Caco-2 (cell line): Measurements from ENCODE around the gene HAUS5. TPM values are rescaled to one million over a fixed set of nuclear protein-coding genes. Genes with fewer than 3 reads are reported as not detected.

Source experiments
- BruUV-seq: library from RNA; stranded (reverse); fragments of 400-500 nt; replicated peaks from 2 replicates; lab custom pipeline; 2021; lab: Mats Ljungman, UMichigan
- CTCF ChIA-PET: fragments of 300-600 bp; sonication (Branson Sonifier 250); formaldehyde crosslinking; loops from one replicate; lab custom pipeline; 2022; ENCODE audit warnings: antibody characterized with exemption; lab: Charles Lee
- POLR2A ChIA-PET: fragments of 300-600 bp; sonication (Branson Sonifier 250); formaldehyde crosslinking; loops from one replicate; lab custom pipeline; 2022; ENCODE audit warnings: antibody characterized with exemption; lab: Charles Lee
- DNase-seq, 2 experiments: peaks; one replicate each; pipeline versions ENCODE4 v3.0.0 to v3.0.0-alpha.2; 2020 to 2022
- H3K27me3 ChIP-seq: replicated peaks from 2 replicates; pipeline ENCODE4 v1.6.0; 2011; ENCODE audit warnings: low read length; ENCODE audit not compliant: control insufficient read depth, insufficient read depth
- H3K36me3 ChIP-seq: 2 replicates; pipeline ENCODE4 v1.5.1; 2011; ENCODE audit warnings: low read length; ENCODE audit not compliant: control insufficient read depth, insufficient read depth
- H3K4me1 ChIP-seq: fragments of 250-450 bp; sonication (Bioruptor Pico); 2 replicates; pipeline ENCODE4 v1.5.1; 2020; ENCODE audit warnings: mild to moderate bottlenecking
- H3K4me3 ChIP-seq: 2 replicates; pipeline ENCODE4 v1.5.1; 2011; ENCODE audit warnings: low read depth, mild to moderate bottlenecking, control low read depth, low read length
- H3K9me3 ChIP-seq: fragments of 250-450 bp; sonication (Bioruptor Pico); 2 replicates; pipeline ENCODE4 v1.5.1; 2020; ENCODE audit warnings: mild to moderate bottlenecking, moderate library complexity
- H3K27ac Mint-ChIP-seq: one replicate; pipeline ENCODE4 v1.8.0; 2022; ENCODE audit warnings: mixed read lengths; ENCODE audit not compliant: unreplicated experiment
- H3K27me3 Mint-ChIP-seq: one replicate; pipeline ENCODE4 v1.8.0; 2022; ENCODE audit warnings: mixed read lengths; ENCODE audit not compliant: insufficient read depth, unreplicated experiment
- H3K36me3 Mint-ChIP-seq: one replicate; pipeline ENCODE4 v1.8.0; 2022; ENCODE audit warnings: mild to moderate bottlenecking, mixed read lengths; ENCODE audit not compliant: insufficient read depth, unreplicated experiment
- H3K4me1 Mint-ChIP-seq: one replicate; pipeline ENCODE4 v1.8.0; 2022; ENCODE audit warnings: low read depth, mixed read lengths; ENCODE audit not compliant: unreplicated experiment
- H3K4me3 Mint-ChIP-seq: one replicate; pipeline ENCODE4 v1.8.0; 2022; ENCODE audit warnings: mild to moderate bottlenecking, moderate library complexity, mixed read lengths; ENCODE audit not compliant: unreplicated experiment
- H3K9me3 Mint-ChIP-seq: one replicate; pipeline ENCODE4 v1.8.0; 2022; ENCODE audit warnings: mixed read lengths; ENCODE audit not compliant: unreplicated experiment
- intact Hi-C: fragments of 100-400 bp; cut with micrococcal nuclease; formaldehyde crosslinking; loops from one replicate; pipeline ENCODE4 v1.10.0; 2022; ENCODE audit not compliant: unreplicated experiment
- total RNA-seq: library from RNA; stranded (reverse); gene quantifications from 2 replicates; pipeline ENCODE4 v1.2.3, GENCODE V29; 2022
- TF ChIP-seq, protein P1 (sequence below), 2 experiments: fragments of 200-600 bp in 1 of 2; IDR thresholded peaks; 1 replicate in 1 of 2; 2 replicates in 1 of 2; pipeline versions ENCODE4 v1.5.1 to v1.8.0; 2011 to 2022; ENCODE audit warnings: antibody characterized with exemption in 1 of 2, control low read depth in 1 of 2, inconsistent platforms in 1 of 2, low read depth in 1 of 2, low read length in 1 of 2, mild to moderate bottlenecking in 1 of 2, moderate library complexity in 1 of 2; ENCODE audit not compliant: insufficient read depth in 1 of 2, severe bottlenecking in 1 of 2, unreplicated experiment in 1 of 2

HAUS5 gene
- total RNA-seq, 1 experiment from 2014 or later = 27.9 TPM

DNA sequence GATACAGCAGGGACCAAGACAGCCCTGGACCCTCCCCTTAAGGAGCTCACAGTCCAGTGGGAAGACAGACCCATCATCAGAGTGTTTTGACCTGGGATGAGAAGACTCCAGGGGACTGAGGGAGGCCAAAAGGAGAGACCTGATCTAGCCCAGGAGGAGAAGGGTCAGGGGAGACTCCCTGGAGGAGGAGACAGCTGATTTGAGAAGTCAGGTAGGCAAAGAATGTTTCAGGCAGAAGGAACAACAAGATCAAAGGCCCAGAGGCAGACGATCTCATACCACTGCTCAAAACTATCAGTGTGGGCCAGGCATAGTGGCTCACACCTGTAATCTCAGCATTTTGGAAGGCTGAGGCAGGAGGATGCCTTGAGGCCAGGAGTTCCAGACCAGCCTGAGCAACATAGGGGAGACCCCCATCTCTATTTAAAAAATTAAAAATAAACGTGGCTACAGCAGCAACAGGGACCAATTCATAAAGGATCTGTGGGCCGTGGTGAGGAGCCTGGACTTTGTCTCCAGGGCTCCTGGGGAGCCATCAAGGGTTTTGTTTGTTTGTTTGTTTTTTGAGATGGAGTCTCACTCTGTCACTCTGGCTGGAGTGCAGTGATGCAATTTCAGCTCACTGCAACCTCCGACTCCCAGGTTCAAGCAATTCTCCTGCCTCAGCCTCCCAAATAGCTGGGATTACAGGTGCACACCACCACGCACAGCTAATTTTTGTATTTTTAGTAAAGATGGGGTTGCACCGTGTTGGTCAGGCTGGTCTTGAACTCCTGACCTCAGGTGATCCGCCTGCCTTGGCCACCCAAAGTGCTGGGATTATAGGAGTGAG is 33.4 kb downstream of the HAUS5 start:
- Histone ChIP-seq H3K36me3 (no peaks in the 10 kb centered on the region), H3K4me3 (no peak overlapping the region), H3K9me3 (no peaks in the 10 kb centered on the region), H3K4me1 (peaks cover 26% of the 10 kb centered on the region), H3K27me3 (no peaks in the 10 kb centered on the region)
- peak overlapping the region; percentile 74 for H3K4me3 Mint-ChIP-seq
- DNase-seq = no peak
- TF ChIP-seq, protein P1, sequence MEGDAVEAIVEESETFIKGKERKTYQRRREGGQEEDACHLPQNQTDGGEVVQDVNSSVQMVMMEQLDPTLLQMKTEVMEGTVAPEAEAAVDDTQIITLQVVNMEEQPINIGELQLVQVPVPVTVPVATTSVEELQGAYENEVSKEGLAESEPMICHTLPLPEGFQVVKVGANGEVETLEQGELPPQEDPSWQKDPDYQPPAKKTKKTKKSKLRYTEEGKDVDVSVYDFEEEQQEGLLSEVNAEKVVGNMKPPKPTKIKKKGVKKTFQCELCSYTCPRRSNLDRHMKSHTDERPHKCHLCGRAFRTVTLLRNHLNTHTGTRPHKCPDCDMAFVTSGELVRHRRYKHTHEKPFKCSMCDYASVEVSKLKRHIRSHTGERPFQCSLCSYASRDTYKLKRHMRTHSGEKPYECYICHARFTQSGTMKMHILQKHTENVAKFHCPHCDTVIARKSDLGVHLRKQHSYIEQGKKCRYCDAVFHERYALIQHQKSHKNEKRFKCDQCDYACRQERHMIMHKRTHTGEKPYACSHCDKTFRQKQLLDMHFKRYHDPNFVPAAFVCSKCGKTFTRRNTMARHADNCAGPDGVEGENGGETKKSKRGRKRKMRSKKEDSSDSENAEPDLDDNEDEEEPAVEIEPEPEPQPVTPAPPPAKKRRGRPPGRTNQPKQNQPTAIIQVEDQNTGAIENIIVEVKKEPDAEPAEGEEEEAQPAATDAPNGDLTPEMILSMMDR (IDR thresholded peaks at IDR 0.05; ENCODE audit: insufficient read depth in 1 of 2, low read depth in 1 of 2, low read length in 1 of 2, severe bottlenecking in 1 of 2, unreplicated experiment in 1 of 2) = no peak
- POLR2A ChIA-PET = interaction anchor here (0.6 kb wide), 1 partner anchor 42 kb away, joined by 5 read pairs; no protein-coding TSS in a partner anchor
- H3K36me3 Mint-ChIP-seq = peaks cover 45% of the 10 kb centered on the region
- BruUV-seq = no TSS peak
- H3K27ac Mint-ChIP-seq = no peak overlapping the region
- H3K4me1 Mint-ChIP-seq = peaks cover 12% of the 10 kb centered on the region
- CTCF ChIA-PET = no interaction called here
- intact Hi-C loops = loop anchor here (2.0 to 5.0 kb wide), 4 partner anchors 15 to 111 kb away; partner anchors contain the start of genes HAUS5, HSPB6, KMT2B and PROSER3
- H3K27me3 Mint-ChIP-seq = no peaks in the 10 kb centered on the region
- no peaks in the 10 kb centered on the region for H3K9me3 Mint-ChIP-seq

DNA sequence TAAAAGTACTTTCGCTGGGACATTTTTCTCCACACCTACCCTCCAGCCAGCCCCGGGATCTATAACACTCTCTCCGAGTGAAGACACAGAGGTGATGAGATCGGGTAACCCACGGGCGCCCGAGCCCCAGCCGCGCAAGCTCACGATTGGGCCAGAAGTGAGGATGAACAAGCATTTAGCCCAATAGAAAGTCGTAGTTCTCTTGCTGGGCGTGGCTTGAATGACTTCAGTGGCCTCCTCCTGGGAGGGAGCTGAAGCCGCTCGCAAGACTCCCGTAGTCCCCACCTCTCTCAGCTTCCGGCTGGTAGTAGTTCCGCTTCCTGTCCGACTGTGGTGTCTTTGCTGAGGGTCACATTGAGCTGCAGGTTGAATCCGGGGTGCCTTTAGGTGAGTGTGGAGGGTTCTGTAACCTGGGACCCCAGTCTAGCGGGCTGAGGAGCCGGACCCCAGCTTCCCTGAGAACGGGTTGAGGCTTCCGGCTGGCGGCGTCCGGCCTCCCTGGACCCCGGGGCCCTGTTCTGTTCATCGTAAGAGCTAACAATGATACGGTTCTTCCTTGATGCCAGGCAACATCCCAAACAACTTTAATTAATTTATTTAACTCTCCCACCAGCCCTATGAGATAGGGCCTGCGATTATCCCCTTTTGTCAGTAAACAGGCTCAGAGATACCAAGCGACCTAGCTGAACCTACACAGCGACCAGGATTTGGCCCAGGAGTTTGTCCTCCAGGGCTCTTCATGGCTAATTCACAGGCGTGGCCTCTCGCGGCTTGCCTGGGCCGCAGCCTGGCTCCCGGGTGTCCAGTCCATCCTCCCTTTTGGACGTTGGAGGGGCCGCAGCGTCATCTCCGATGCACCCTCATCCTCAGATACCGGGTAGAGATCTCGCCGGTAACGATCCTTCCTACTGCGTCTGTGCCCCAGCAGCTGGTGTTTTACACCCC is 35.8 kb downstream of the HAUS5 start, which contains the start of gene COX6B1:
COX6B1 (plus strand) TSS at position 307 of the 945 bp plus-strand sequence. CDS start 2,921 bp downstream, outside the sequence.
- DNase-seq = peak; percentile 95 to 97
- TSS peak; percentile 77 for BruUV-seq
- POLR2A ChIA-PET = interaction anchor here (0.5 to 1.4 kb wide), 18 partner anchors 10 to 721 kb away, joined by 3 to 11 read pairs (median 4); partner anchors contain the start of genes LIN37, POLR2I and TBCB
- peaks cover 12% of the 10 kb centered on the region for H3K4me1 Mint-ChIP-seq
- no peaks in the 10 kb centered on the region for H3K27me3 Mint-ChIP-seq
- H3K27ac Mint-ChIP-seq = peak within 1 kb of the TSS; percentile 90
- Histone ChIP-seq H3K4me1 (peaks cover 15% of the 10 kb centered on the region), H3K9me3 (no peaks in the 10 kb centered on the region), H3K27me3 (no peaks in the 10 kb centered on the region), H3K4me3 (peak within 1 kb of the TSS; percentile 62), H3K36me3 (0 out of 2 replicates have a peak, but pooled peaks cover 2% of the 10 kb centered on the region)
- H3K9me3 Mint-ChIP-seq = no peaks in the 10 kb centered on the region
- CTCF ChIA-PET = interaction anchor here (0.6 to 1.4 kb wide), 11 partner anchors 25 to 341 kb away, joined by 3 to 7 read pairs (median 3); partner anchors contain the start of genes APLP1 and HAUS5
- TF ChIP-seq, protein P1 (IDR thresholded peaks at IDR 0.05; ENCODE audit: insufficient read depth in 1 of 2, low read depth in 1 of 2, low read length in 1 of 2, severe bottlenecking in 1 of 2, unreplicated experiment in 1 of 2) = no peak
- intact Hi-C loops = loop anchor here (1.0 to 5.0 kb wide), 3 partner anchors 20 to 109 kb away; partner anchors contain the start of genes HSPB6, KMT2B and PROSER3
- peaks cover 65% of the 10 kb centered on the region for H3K36me3 Mint-ChIP-seq
- peak within 1 kb of the TSS; percentile 97 for H3K4me3 Mint-ChIP-seq
